RPMI8226 (cell line): Measurements from ENCODE around the gene NLRP3.

ENCODE experiments used
- DNase-seq: peaks from one replicate; pipeline ENCODE4 v3.0.0-alpha.2; 2015

Gene NLRP3

DNA sequence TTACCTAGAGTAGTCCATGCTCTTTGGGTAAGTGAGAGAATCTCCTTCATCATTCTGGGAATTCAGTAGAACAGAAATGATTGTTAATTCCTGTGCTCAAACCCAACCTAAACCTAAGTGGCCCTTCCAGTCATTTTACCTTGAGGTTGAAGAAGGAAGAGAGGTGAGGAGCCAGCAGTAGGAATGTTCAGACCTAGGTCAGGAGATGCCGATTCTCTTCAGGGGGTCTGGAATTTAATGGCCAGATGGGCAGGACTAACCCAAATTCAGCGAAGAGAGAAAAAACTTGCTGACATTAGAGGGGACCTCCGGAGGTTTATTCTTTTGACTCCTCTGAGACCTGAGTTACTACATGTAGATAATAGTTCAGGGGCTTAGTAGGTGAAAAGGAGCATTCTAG, 58.4 kb downstream of the NLRP3 start:
- no peak for DNase-seq

DNA sequence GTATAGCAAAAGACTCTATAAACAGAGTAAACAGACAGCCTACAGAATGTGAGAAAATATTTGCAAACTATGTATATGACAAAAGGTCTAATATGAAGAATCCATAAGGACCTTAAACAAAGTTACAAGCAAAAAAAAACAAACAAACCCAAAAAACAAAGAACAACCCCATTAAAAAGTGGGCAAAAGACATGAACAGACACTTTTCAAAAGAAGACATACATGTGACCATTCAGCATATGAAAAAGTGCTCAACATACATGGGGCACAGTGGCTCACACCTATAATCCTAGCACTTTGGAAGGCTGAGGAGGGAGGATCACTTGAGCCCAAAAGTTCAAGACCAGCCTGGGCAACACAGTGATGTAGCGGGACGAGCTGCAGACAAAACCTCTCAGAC, 59.8 kb downstream of the NLRP3 start:
- no peak for DNase-seq

DNA sequence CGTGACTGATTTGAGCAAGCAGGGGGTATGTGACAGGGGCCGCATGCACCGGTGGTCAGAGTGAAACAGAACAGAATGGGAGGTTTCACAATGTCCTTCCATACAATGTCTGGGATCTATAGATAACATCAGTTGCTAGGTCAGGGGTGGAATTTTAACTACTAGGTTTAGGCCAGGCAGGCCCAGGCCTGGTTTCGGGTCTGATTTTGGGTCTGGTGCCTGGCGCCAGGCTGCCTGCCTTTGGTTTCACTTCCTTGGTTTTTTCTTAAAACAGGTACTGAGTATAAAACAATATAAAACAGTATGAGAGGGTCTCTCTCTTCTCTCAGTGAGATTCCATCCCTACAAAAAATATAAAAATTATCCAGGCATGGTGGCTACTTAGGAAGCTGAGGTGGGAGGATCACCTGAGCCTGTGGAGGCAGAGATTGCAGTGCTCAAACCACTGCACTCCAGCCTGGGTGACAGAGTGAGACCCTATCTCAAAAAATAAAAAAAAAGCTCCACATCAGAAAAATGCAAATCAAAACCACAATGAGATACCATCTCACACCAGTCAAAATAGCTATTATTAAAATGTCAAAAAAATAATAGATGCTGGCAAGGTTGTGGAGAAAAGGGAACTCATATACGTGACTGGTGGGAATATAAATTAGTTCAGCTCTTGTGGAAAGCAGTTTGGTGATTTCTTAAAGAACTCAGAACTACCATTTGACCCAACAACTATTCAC, 60.5 kb downstream of the NLRP3 start:
- peak; percentile 81 for DNase-seq

DNA sequence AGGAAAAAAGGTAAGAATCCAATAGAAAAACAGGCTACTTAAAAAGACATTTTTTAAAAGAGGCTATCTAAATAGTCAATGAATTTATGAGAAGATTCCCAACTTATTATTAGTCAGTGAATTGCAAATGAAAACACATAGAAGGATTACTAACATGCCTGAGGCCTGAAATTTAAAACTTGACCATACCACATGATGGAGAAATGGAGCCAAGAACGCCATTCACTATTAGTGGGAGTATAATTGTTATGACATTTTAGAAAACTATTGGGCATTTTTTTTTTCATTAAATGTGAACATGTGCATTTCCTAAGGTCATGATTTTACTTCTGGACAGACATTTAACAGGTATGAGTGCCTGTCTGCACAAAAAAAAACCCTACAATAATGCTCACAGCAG, 66.8 kb downstream of the NLRP3 start:
- DNase-seq: no peak

DNA sequence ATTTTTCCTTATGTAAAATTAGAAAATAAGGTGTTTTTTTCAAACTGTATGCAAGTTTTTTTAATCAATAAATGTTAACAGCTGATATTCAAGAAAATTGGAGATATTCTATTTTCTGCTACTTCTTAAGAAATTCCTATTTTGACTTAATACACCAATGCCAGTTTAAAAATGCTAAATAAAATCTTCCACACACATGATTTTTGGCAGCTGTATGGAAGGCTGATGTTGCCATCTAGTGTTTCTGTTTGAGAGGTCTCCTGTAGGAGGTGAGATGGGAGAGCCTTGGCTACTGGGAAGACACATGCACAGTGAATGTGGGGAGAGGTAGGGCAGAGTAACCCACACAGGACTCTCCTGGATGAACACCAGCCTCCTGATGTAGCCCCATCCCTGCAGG, 71.1 kb downstream of the NLRP3 start:
- peak; percentile 70 for DNase-seq

DNA sequence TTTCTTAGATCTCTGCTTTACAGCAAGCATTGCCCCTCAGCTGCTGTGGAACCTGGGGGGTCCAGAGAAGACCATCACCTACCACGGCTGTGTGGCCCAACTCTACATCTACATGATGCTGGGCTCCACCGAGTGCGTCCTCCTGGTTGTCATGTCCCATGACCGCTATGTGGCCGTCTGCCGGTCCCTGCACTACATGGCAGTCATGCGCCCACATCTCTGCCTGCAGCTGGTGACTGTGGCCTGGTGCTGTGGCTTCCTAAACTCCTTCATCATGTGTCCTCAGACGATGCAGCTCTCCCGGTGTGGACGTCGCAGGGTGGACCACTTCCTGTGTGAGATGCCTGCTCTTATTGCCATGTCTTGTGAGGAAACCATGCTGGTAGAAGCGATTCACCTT, 75.4 kb downstream of the NLRP3 start:
- no peak for DNase-seq

DNA sequence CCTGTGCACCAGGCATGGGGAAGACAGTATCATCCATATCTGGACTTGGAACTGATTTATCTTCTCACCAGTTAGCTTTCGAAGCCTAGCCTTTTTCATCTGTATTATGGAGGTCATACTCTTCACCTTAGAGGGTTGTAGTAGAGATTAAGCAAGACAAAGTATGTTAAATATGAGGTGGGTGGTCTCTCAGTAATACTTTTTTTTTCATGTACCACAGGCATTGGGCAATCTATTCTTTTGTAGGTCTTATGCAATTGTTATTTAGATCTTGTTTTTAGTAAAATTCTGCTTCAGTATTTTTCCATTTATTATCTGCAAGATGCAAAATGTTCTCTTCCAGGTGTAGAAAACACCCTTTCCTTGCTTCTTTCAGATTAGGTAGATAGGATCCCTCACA, 77.1 kb downstream of the NLRP3 start:
- DNase-seq: no peak

DNA sequence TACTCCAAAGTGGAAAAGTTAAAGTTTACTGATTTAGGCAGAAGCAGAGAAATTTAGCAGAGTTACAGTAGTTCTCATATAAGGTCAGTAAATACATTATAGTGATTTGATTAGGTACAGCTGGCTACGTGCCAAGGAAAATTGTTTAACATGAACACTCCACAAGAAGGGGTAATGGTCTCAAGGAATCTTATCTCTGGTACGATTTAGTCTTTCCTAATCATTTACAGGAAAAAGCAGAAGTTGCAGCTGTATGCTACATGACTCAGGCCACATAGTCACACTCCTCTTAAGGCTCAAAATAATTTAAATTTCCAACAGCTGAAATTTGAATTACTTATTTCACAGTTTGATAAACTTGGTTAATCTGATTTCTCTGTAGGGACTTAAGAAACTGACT, 78.8 kb downstream of the NLRP3 start:
- no peak for DNase-seq

DNA sequence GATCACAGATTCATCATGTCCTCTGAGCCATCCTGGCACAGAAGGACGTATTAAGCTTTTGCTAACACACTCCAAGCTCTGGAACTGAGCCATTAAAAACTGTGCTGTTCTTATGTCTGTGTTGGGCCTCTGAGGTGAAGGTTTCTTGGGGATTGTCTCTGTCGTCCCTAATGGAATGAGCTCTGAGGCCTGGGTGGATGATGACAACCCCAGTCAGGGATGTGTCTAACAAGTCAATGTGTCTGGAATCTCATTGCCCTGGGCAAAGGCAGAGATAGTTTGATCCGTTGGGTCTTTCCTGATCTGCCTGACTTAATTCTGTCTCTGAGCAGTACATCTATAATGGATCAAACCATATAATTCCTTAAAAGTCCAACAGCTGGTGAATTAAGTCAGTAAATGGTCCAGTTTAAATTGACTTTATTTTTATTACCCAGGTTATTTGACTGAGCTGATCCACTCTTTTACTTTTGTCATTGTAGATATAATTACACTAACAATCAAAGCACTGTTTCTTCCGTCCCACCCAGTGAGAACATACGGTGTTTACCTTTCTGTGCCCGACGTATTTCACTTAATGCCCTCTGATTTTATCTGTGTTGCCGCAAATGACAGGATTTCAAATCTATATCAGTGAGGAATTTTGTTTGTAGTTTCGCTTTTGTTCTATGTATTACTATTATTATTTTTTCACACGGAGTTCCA, 80.8 kb downstream of the NLRP3 start:
- DNase-seq: no peak
